Limb (tissue), 2 donors: ENCODE data around the gene JAKMIP2.
A peak's percentile ranks its signal among the peaks of the same experiment; 100 is the strongest.
"Not testable (repeated sequence)": the region's sequence is repeated elsewhere in the genome, so short reads cannot be mapped to it uniquely, and the experiment has no call there.

Experiments used
- DNase-seq, 2 donors: peaks; one replicate each; pipeline ENCODE4 v3.0.0-alpha.2; 2016; ENCODE audit errors: extremely low spot score in 2 of 2

Gene JAKMIP2

GRCh38 chr5:147560718-147561331 is 221.7 kb downstream of the JAKMIP2 start:
- DNase-seq = no peak

- DNase-seq = no peak
Measured at GRCh38 chr5:147559749-147560148, 222.8 kb downstream of the JAKMIP2 start.

- DNase-seq = peak in 1 of 2 donors; percentile 44
Measured at GRCh38 chr5:147558826-147559225, 223.7 kb downstream of the JAKMIP2 start.

GRCh38 chr5:147557876-147558745 is 224.4 kb downstream of the JAKMIP2 start:
- no peak for DNase-seq

- no peak for DNase-seq
Measured at GRCh38 chr5:147555176-147555575, 227.4 kb downstream of the JAKMIP2 start.

- peak; percentile 71 to 95 for DNase-seq
Measured at GRCh38 chr5:147554261-147554817, 228.2 kb downstream of the JAKMIP2 start.

GRCh38 chr5:147553817-147554216 is 228.7 kb downstream of the JAKMIP2 start:
- DNase-seq = not testable (repeated sequence)

DNA sequence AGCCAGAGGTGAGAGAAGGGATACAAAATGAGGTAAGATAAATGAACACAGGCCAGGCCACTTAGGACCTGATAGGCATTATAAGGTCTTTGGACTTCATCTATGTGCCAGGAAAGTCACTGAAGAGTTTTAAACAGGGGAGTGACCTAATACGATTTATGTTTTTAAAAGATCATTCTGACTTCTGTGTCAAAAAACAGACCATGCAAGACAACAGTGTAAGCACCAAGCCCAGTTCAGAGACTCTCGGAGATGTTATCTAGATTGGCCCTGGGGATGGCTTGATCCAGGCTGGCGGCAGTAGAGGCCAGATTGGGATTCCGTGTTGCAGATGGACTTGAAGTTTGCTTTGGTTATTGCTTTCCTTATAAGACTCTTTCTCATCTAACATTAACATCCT is 229.6 kb downstream of the JAKMIP2 start:
- no peak for DNase-seq

DNA sequence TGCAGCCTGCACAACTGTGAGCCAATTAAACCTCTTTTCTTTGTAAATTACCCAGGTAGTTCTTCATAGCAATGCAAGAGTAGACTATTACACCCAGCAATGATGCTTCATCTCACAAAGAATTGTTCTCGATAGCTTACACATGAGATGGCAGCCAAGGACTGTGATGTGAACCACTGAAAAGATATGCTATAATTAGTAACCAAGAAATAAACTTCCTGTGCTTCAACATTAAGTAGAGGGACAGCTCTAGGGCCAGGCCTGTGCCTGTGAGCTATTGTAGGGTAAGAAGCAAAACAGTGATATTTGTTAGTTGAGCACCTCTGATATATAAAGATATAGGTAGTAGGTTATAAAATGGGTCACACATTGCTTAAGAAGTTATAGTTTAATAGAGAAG is 230.9 kb downstream of the JAKMIP2 start:
- DNase-seq = no peak

- DNase-seq = no peak
Measured at GRCh38 chr5:147547730-147548129, 234.8 kb downstream of the JAKMIP2 start.

DNA sequence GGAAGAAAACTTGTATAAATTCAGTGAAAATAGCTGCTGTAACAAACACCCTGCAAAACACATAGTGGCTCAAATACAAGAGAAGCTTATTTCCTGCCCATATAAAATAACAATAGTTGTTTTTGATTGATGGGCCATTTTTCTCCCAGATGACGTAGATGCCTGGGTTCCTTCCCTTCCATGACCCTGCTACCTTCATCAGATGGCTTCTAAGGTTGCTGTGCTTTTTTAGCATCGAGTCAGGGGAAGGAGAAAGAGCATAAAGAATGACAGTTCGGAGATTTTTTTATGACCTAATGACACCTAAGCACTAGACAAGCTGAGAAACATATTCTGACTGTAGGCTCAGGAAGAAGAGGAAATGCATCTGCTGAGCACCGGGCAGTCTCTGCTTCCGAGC is 238.0 kb downstream of the JAKMIP2 start:
- DNase-seq = no peak

DNA sequence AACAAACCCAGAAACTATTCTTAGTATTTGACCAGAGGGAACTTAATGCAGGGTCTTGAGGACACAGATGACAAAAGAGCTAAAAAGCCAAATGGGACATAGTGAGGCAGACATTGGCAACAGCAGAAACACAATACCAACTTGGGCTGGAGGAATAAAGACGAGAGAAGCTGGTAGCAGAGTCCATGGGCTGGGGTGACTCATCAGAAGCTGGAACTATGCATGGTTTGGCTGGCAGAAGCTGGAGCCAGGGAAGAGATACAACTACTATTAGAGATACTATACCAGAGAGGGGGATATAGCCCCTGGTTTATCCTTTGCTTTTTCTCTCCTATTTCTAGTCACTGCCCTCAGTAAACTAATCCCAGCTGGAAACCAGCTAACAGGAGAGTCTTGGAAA is 243.5 kb downstream of the JAKMIP2 start:
- DNase-seq = no peak

DNA sequence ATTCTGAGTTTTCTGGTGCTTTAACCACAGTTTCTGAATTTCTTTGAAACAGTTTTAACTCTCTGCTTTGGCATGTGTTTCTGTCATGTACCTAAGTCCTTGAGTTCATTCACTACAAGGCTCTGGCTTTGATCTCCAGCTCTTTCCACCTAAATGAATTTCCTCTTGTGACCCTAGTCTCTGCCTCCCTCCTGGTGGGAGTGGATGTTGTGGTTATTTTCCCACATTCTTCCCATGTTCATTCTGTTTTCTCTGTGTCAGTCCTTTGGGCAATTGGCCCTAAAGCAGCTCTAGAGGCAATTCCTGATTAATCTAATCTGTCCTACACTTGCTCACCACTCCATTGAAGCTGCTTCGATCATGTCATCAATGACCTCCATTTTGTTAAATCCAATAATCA is 244.3 kb downstream of the JAKMIP2 start:
- no peak for DNase-seq
